Stomach (tissue), 4 donors: ENCODE data around the gene APOL4.

Source experiments
- CTCF ChIP-seq, 7 experiments: fragments of 450-650 bp in 4 of 7; fragments of 200-600 bp in 3 of 7; sonication (generic) in 3 of 7; IDR thresholded peaks; one replicate each; pipeline ENCODE4 v1.5.1; 2016 to 2019; ENCODE audit warnings: antibody characterized with exemption in 7 of 7, control low read depth in 2 of 7, mild to moderate bottlenecking in 1 of 7
- EP300 ChIP-seq: sonication (generic); formaldehyde crosslinking; IDR thresholded peaks from one replicate; pipeline ENCODE4 v1.6.1; 2017; ENCODE audit warnings: antibody characterized with exemption
- POLR2A ChIP-seq, 4 donors: fragments of 450-650 bp; IDR thresholded peaks; one replicate each; pipeline ENCODE4 v1.6.1; 2016; ENCODE audit warnings: antibody characterized with exemption in 4 of 4, control low read depth in 2 of 4, mild to moderate bottlenecking in 1 of 4, moderate library complexity in 1 of 4
- POLR2AphosphoS5 ChIP-seq, 3 donors: sonication (generic); formaldehyde crosslinking; IDR thresholded peaks; one replicate each; pipeline ENCODE4 v1.6.1; 2016; ENCODE audit warnings: antibody characterized with exemption in 3 of 3

GRCh38 chr22:36145881-36146280, 55.7 kb downstream of the APOL4 start:
- TF ChIP-seq CTCF (IDR thresholded peaks at IDR 0.05) (no peak), EP300 (no peak), POLR2AphosphoS5 (IDR thresholded peaks at IDR 0.05) (no peak), POLR2A (IDR thresholded peaks at IDR 0.05) (no peak)
